ENCODE measurements around the gene EEPD1. TPM values are rescaled to one million over a fixed set of nuclear protein-coding genes. Genes with fewer than 3 reads are reported as not detected.

The EEPD1 gene
- total and polyA plus RNA-seq, 4 donors, result 2.3 to 12.3 (median 7.1) TPM

DNA sequence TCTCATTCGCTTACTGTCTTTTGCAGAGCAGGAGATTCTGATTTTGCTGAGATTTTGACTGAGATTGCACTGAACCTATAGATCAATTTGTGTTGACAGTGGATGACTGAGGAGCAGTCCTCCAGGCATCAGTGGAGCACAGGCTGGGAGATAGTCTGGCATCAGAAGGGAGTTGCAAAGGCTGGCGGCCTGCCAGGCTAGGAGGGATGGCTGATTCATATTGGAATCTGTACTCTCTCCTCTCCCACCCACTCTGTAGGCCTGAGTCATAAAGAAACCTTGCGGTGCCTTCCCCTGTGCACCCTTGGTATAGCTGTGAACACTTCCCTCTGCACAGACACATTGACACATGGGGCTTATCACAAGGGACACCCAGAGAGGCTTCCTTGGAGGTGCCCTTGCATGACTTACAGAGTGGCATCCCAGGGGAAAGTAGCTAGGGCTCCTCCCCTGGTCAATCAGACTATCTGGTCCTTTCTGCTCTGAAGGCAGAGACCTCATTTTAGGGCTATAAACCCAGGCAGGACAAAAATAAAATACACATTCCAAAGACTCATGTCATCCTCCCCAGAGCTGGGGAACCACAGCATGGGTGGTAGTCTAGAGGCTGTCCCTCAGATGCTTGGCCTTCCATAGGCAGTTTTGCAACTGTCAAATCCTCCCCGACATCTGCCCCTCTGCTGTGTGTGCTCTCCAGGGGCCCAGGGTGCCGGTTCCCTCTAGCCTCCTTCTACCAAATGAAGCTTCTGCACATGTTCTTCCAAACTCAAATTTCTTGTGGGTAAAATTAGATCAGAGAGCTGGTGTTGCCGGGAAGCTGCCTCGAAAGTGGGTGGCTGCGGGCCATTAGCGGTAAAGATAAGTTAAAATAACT lies 37.4 kb upstream of the EEPD1 start:
- DNase-seq (ENCODE audit: low spot score), result no peak
- H3K9me3 ChIP-seq (ENCODE audit: control insufficient read depth in 4 of 4, low read length in 3 of 4), result no peaks in the 10 kb centered on the region
- H3K27ac ChIP-seq (ENCODE audit: low read depth in 1 of 2, low read length in 2 of 2), result no peak overlapping the region
- peak in 1 of 2 donors; percentile 4 for TF ChIP-seq HNF4A (conservative IDR thresholded peaks at IDR 0.05)
- TF ChIP-seq, protein P1, sequence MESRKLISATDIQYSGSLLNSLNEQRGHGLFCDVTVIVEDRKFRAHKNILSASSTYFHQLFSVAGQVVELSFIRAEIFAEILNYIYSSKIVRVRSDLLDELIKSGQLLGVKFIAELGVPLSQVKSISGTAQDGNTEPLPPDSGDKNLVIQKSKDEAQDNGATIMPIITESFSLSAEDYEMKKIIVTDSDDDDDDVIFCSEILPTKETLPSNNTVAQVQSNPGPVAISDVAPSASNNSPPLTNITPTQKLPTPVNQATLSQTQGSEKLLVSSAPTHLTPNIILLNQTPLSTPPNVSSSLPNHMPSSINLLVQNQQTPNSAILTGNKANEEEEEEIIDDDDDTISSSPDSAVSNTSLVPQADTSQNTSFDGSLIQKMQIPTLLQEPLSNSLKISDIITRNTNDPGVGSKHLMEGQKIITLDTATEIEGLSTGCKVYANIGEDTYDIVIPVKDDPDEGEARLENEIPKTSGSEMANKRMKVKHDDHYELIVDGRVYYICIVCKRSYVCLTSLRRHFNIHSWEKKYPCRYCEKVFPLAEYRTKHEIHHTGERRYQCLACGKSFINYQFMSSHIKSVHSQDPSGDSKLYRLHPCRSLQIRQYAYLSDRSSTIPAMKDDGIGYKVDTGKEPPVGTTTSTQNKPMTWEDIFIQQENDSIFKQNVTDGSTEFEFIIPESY (IDR thresholded peaks at IDR 0.05), result no peak
- no peak overlapping the region for H3K9ac ChIP-seq (ENCODE audit: low read depth in 1 of 2, low read length in 2 of 2)
- no peaks in the 10 kb centered on the region for H3K27me3 ChIP-seq (ENCODE audit: control insufficient read depth in 4 of 4, insufficient read depth in 4 of 4, low read length in 3 of 4)
- H3K4me1 ChIP-seq (ENCODE audit: control insufficient read depth in 4 of 4, insufficient read depth in 4 of 4, low read length in 3 of 4), result peaks cover 0 to 8% (median 6%) of the 10 kb centered on the region in 4 donors
- H3K4me3 ChIP-seq (ENCODE audit: low read depth in 1 of 3, low read length in 3 of 3), result no peak overlapping the region
- peaks cover 0 to 1% (median 0%) of the 10 kb centered on the region in 4 donors for H3K36me3 ChIP-seq (ENCODE audit: control insufficient read depth in 4 of 4, insufficient read depth in 3 of 4, low read depth in 1 of 4, low read length in 3 of 4)
- 78% methylated on average over 9 of the region's 9 CpGs for WGBS

DNA sequence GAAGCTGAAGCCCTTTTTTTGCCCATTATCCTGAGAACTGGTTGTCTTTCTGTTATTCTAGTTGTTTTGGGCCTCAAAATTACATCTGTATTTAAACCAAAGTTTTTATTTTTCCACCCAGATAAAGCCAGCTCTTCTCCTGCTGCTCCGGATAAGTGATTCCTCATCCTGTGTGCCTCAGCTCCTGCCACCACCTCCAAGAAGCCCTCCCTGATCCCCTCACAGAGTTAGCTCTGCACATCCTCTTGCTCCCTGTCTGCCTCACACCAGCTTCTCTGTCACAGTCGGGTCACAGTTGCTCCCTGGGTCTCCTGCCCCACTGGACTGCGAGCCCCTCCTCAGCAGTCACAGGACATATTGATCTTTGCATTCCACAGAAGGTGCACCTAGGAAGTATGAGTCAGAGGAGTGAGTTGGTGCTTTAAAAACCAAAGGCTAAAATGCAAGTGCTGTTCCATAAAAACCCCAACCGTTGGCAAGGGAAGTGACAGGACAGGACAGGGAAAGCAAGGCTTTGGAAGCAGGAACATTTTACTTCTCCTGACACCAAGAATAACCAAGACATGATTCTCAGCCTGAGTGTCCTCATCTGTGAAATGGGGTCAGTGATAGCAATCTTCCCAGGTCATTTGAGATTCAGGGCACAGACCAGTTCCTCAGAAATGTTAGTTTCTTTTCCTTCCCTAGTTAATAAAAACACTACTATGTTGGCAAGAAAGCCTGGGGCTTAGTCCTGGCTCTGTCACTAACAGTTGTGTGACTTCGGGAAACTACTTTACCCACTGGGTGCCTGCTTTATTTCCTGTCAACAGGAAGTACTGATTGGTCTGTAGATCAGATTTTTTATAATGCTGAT lies 36.5 kb upstream of the EEPD1 start:
- H3K9me3 ChIP-seq (ENCODE audit: control insufficient read depth in 4 of 4, low read length in 3 of 4), result no peaks in the 10 kb centered on the region
- no peak overlapping the region for H3K9ac ChIP-seq (ENCODE audit: low read depth in 1 of 2, low read length in 2 of 2)
- H3K4me1 ChIP-seq (ENCODE audit: control insufficient read depth in 4 of 4, insufficient read depth in 4 of 4, low read length in 3 of 4), result peaks cover 0 to 8% (median 6%) of the 10 kb centered on the region in 4 donors
- no peak for DNase-seq (ENCODE audit: low spot score)
- no peak for TF ChIP-seq HNF4G (IDR thresholded peaks at IDR 0.05)
- TF ChIP-seq, protein P1 (IDR thresholded peaks at IDR 0.05), result no peak
- no peak overlapping the region for H3K27ac ChIP-seq (ENCODE audit: low read depth in 1 of 2, low read length in 2 of 2)
- H3K36me3 ChIP-seq (ENCODE audit: control insufficient read depth in 4 of 4, insufficient read depth in 3 of 4, low read depth in 1 of 4, low read length in 3 of 4), result peaks cover 0 to 1% (median 0%) of the 10 kb centered on the region in 4 donors
- H3K4me3 ChIP-seq (ENCODE audit: low read depth in 1 of 3, low read length in 3 of 3), result no peak overlapping the region
- H3K27me3 ChIP-seq (ENCODE audit: control insufficient read depth in 4 of 4, insufficient read depth in 4 of 4, low read length in 3 of 4), result no peaks in the 10 kb centered on the region
- WGBS, result 67% methylated on average over 5 of the region's 5 CpGs

DNA sequence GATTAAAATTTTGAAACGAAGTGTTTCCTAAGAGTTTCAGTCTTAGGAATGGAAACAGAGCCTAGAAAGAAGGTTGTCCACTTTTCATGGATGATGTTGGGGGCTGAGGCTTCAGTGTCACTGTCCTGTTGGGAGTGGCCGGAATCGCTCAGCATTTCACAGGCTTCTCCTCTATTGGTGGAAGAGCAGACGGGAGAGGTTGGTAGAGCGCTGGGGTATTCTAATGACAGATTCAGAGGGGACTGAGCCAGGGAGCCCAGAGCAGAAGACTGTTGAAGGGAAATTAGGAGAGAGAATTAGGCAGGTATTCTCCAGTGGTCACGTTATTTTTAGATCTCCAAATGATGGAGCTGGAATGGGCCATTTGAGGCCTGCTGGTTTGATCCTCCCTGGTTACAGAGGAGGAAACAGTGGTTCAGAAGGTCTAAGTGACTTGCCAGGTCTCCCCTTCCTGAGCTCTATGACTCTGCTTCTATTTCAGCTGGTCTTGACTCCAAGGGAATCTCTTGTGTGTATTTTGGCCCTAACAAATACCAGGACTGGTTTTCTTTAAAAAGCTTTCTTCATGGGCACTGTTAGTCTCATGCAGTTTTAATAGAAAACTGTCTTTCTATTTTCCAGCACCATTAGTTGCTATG lies 35.7 kb upstream of the EEPD1 start:
- TF ChIP-seq, protein P2, sequence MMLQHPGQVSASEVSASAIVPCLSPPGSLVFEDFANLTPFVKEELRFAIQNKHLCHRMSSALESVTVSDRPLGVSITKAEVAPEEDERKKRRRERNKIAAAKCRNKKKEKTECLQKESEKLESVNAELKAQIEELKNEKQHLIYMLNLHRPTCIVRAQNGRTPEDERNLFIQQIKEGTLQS (IDR thresholded peaks at IDR 0.05), result no peak
- TF ChIP-seq, protein P3, sequence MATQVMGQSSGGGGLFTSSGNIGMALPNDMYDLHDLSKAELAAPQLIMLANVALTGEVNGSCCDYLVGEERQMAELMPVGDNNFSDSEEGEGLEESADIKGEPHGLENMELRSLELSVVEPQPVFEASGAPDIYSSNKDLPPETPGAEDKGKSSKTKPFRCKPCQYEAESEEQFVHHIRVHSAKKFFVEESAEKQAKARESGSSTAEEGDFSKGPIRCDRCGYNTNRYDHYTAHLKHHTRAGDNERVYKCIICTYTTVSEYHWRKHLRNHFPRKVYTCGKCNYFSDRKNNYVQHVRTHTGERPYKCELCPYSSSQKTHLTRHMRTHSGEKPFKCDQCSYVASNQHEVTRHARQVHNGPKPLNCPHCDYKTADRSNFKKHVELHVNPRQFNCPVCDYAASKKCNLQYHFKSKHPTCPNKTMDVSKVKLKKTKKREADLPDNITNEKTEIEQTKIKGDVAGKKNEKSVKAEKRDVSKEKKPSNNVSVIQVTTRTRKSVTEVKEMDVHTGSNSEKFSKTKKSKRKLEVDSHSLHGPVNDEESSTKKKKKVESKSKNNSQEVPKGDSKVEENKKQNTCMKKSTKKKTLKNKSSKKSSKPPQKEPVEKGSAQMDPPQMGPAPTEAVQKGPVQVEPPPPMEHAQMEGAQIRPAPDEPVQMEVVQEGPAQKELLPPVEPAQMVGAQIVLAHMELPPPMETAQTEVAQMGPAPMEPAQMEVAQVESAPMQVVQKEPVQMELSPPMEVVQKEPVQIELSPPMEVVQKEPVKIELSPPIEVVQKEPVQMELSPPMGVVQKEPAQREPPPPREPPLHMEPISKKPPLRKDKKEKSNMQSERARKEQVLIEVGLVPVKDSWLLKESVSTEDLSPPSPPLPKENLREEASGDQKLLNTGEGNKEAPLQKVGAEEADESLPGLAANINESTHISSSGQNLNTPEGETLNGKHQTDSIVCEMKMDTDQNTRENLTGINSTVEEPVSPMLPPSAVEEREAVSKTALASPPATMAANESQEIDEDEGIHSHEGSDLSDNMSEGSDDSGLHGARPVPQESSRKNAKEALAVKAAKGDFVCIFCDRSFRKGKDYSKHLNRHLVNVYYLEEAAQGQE (IDR thresholded peaks at IDR 0.05), result no peak
- TF ChIP-seq HNF4G (IDR thresholded peaks at IDR 0.05) (no peak), YY1 (IDR thresholded peaks at IDR 0.05) (no peak), RAD21 (IDR thresholded peaks at IDR 0.05) (no peak), SP1 (IDR thresholded peaks at IDR 0.05) (no peak), HNF4A (conservative IDR thresholded peaks at IDR 0.05) (no peak), FOXA2 (IDR thresholded peaks at IDR 0.05) (no peak)
- TF ChIP-seq, protein P1 (IDR thresholded peaks at IDR 0.05), result no peak
- Histone ChIP-seq H3K4me3 (ENCODE audit: low read depth in 1 of 3, low read length in 3 of 3) (no peak overlapping the region), H3K36me3 (ENCODE audit: control insufficient read depth in 4 of 4, insufficient read depth in 3 of 4, low read depth in 1 of 4, low read length in 3 of 4) (peaks cover 0 to 1% (median 0%) of the 10 kb centered on the region in 4 donors), H3K9me3 (ENCODE audit: control insufficient read depth in 4 of 4, low read length in 3 of 4) (no peaks in the 10 kb centered on the region), H3K9ac (ENCODE audit: low read depth in 1 of 2, low read length in 2 of 2) (no peak overlapping the region), H3K27ac (ENCODE audit: low read depth in 1 of 2, low read length in 2 of 2) (no peak overlapping the region), H3K27me3 (ENCODE audit: control insufficient read depth in 4 of 4, insufficient read depth in 4 of 4, low read length in 3 of 4) (no peaks in the 10 kb centered on the region), H3K4me1 (ENCODE audit: control insufficient read depth in 4 of 4, insufficient read depth in 4 of 4, low read length in 3 of 4) (peaks cover 0 to 8% (median 6%) of the 10 kb centered on the region in 4 donors)
- WGBS, result 81% methylated on average over 6 of the region's 6 CpGs
- DNase-seq (ENCODE audit: low spot score), result no peak

Data from liver (tissue), 9 donors.